Gastroesophageal sphincter (tissue), 3 donors: ENCODE results near the gene ASB15.

ENCODE experiments used
- EP300 ChIP-seq: sonication (generic); formaldehyde crosslinking; IDR thresholded peaks from one replicate; pipeline ENCODE4 v1.6.1; 2017; ENCODE audit warnings: antibody characterized with exemption, mild to moderate bottlenecking
- POLR2A ChIP-seq, 2 donors: fragments of 450-650 bp; IDR thresholded peaks; one replicate each; pipeline ENCODE4 v1.6.1; 2017; ENCODE audit warnings: antibody characterized with exemption in 2 of 2, mild to moderate bottlenecking in 2 of 2, moderate library complexity in 1 of 2
- POLR2AphosphoS5 ChIP-seq: sonication (generic); formaldehyde crosslinking; IDR thresholded peaks from one replicate; pipeline ENCODE4 v1.6.1; 2017; ENCODE audit warnings: antibody characterized with exemption
- TF ChIP-seq, protein P1 (sequence below), 4 experiments: fragments of 200-600 bp in 2 of 4; fragments of 450-650 bp in 2 of 4; sonication (generic) in 1 of 4; IDR thresholded peaks; one replicate each; pipeline ENCODE4 v1.5.1; 2017 to 2019; ENCODE audit warnings: antibody characterized with exemption in 4 of 4, mild to moderate bottlenecking in 2 of 4, moderate library complexity in 2 of 4

DNA sequence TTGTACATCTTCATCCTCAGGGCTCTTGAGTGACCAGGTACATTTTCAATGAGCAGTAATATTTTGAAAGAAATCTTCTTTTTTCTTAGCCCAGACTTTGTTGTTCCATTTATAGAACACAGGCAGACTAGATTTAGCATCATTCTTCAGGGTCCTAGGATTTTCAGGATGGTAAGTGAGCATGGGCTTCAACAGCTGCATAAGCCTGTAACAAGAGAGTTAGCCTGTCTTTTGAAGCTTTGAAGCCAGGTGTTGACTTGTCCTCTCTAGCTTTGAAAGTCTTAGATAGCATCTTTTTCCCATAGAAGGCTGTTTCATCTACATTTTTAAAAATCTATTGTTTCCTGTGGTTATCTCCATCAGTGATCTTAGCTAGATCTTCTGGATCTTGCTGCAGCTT, 39.5 kb upstream of the ASB15 start:
- TF ChIP-seq POLR2A (IDR thresholded peaks at IDR 0.05): no peak
- TF ChIP-seq, protein P1, sequence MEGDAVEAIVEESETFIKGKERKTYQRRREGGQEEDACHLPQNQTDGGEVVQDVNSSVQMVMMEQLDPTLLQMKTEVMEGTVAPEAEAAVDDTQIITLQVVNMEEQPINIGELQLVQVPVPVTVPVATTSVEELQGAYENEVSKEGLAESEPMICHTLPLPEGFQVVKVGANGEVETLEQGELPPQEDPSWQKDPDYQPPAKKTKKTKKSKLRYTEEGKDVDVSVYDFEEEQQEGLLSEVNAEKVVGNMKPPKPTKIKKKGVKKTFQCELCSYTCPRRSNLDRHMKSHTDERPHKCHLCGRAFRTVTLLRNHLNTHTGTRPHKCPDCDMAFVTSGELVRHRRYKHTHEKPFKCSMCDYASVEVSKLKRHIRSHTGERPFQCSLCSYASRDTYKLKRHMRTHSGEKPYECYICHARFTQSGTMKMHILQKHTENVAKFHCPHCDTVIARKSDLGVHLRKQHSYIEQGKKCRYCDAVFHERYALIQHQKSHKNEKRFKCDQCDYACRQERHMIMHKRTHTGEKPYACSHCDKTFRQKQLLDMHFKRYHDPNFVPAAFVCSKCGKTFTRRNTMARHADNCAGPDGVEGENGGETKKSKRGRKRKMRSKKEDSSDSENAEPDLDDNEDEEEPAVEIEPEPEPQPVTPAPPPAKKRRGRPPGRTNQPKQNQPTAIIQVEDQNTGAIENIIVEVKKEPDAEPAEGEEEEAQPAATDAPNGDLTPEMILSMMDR (IDR thresholded peaks at IDR 0.05): no peak
- TF ChIP-seq EP300: no peak
- TF ChIP-seq POLR2AphosphoS5: no peak
